ENCODE measurements around the gene RASA3.

- TF ChIP-seq, protein P1, sequence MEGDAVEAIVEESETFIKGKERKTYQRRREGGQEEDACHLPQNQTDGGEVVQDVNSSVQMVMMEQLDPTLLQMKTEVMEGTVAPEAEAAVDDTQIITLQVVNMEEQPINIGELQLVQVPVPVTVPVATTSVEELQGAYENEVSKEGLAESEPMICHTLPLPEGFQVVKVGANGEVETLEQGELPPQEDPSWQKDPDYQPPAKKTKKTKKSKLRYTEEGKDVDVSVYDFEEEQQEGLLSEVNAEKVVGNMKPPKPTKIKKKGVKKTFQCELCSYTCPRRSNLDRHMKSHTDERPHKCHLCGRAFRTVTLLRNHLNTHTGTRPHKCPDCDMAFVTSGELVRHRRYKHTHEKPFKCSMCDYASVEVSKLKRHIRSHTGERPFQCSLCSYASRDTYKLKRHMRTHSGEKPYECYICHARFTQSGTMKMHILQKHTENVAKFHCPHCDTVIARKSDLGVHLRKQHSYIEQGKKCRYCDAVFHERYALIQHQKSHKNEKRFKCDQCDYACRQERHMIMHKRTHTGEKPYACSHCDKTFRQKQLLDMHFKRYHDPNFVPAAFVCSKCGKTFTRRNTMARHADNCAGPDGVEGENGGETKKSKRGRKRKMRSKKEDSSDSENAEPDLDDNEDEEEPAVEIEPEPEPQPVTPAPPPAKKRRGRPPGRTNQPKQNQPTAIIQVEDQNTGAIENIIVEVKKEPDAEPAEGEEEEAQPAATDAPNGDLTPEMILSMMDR (IDR thresholded peaks at IDR 0.05): no peak
- TF ChIP-seq TEAD4 (CRISPR knock-in tag; IDR thresholded peaks at IDR 0.05) (no peak), NR3C1 (CRISPR knock-in tag; conservative IDR thresholded peaks at IDR 0.05; ENCODE audit: low read depth) (no peak), KAT7 (CRISPR knock-in tag; IDR thresholded peaks at IDR 0.05; ENCODE audit: borderline replicate concordance) (no peak), CREB1 (CRISPR knock-in tag; IDR thresholded peaks at IDR 0.05) (no peak), TCF7 (CRISPR knock-in tag; IDR thresholded peaks at IDR 0.05; ENCODE audit: low read depth) (no peak), FOXJ3 (CRISPR knock-in tag; IDR thresholded peaks at IDR 0.05; ENCODE audit: borderline replicate concordance) (no peak), FOXK1 (CRISPR knock-in tag; IDR thresholded peaks at IDR 0.05) (no peak), ATF2 (CRISPR knock-in tag; IDR thresholded peaks at IDR 0.05; ENCODE audit: borderline replicate concordance, low read depth) (no peak), ATF3 (CRISPR knock-in tag; conservative IDR thresholded peaks at IDR 0.05) (no peak), NR2C2 (CRISPR knock-in tag; IDR thresholded peaks at IDR 0.05) (no peak), HMGXB4 (CRISPR knock-in tag; IDR thresholded peaks at IDR 0.05) (no peak)
- TF ChIP-seq, protein P2, sequence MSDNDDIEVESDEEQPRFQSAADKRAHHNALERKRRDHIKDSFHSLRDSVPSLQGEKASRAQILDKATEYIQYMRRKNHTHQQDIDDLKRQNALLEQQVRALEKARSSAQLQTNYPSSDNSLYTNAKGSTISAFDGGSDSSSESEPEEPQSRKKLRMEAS (CRISPR knock-in tag; IDR thresholded peaks at IDR 0.05): no peak
These were observed 164.5 kb downstream of the RASA3 start for GRCh38 chr13:113967729-113968462.
